Activated CD8-positive, alpha-beta memory T cell treated with anti-CD3 and anti-CD28 coated beads for 1 hour (primary cell): ENCODE data around the gene SMC6.

ENCODE experiments used
- DNase-seq, 2 donors: peaks; one replicate each; pipeline ENCODE4 v3.0.0-alpha.2; 2020; ENCODE audit warnings: low read depth in 1 of 2; ENCODE audit errors: extremely low read depth in 1 of 2

Gene SMC6

GRCh38 chr2:17753803-17754663 lies at the start of gene SMC6, which contains the start of gene GEN1:
SMC6 (minus strand) TSS chr2:17753810; CDS start chr2:17745946, 7,864 bp downstream.
GEN1 (plus strand) TSS chr2:17754138; CDS start chr2:17759944, 5,806 bp downstream.
- DNase-seq = peak; percentile 65 to 90

GRCh38 chr2:17800693-17801458 lies 47.3 kb upstream of the SMC6 start:
- DNase-seq = no peak

GRCh38 chr2:17800219-17800618 lies 46.6 kb upstream of the SMC6 start:
- DNase-seq = no peak

- DNase-seq = no peak
These were observed 45.9 kb upstream of the SMC6 start for GRCh38 chr2:17799301-17800120.

- DNase-seq = no peak
These were observed 44.7 kb upstream of the SMC6 start for GRCh38 chr2:17798338-17798737.

- DNase-seq = no peak
These were observed 41.7 kb upstream of the SMC6 start for GRCh38 chr2:17795309-17795708.

GRCh38 chr2:17793803-17794354 lies 40.3 kb upstream of the SMC6 start:
- DNase-seq = no peak

- DNase-seq = no peak
These were observed 39.7 kb upstream of the SMC6 start for GRCh38 chr2:17793296-17793695.

- no peak for DNase-seq
These were observed 38.9 kb upstream of the SMC6 start for GRCh38 chr2:17792515-17792914.

GRCh38 chr2:17791817-17792130 lies 38.2 kb upstream of the SMC6 start:
- no peak for DNase-seq

- no peak for DNase-seq
These were observed 37.7 kb upstream of the SMC6 start for GRCh38 chr2:17791121-17791816.

GRCh38 chr2:17790536-17790935 lies 36.9 kb upstream of the SMC6 start:
- DNase-seq = no peak

GRCh38 chr2:17788773-17789172 lies 35.2 kb upstream of the SMC6 start:
- no peak for DNase-seq

GRCh38 chr2:17786727-17787126 lies 33.1 kb upstream of the SMC6 start:
- DNase-seq = no peak

GRCh38 chr2:17781482-17781881 lies 27.9 kb upstream of the SMC6 start:
- no peak for DNase-seq

- no peak for DNase-seq
These were observed 26.9 kb upstream of the SMC6 start for GRCh38 chr2:17780546-17780945.

- no peak for DNase-seq
These were observed 18.9 kb upstream of the SMC6 start for GRCh38 chr2:17772532-17772931.

- no peak for DNase-seq
These were observed 18.3 kb upstream of the SMC6 start for GRCh38 chr2:17771956-17772355.

- no peak for DNase-seq
These were observed 15.3 kb upstream of the SMC6 start for GRCh38 chr2:17768894-17769293.

- DNase-seq = no peak
These were observed 11.8 kb upstream of the SMC6 start for GRCh38 chr2:17765398-17765797.
